B cell (primary cell): ENCODE measurements around the gene TMC2.

Source experiments
- EZH2 ChIP-seq: IDR thresholded peaks from 2 replicates; pipeline ENCODE4 v1.6.1; 2012; ENCODE audit warnings: borderline replicate concordance, low read depth, mild to moderate bottlenecking, moderate library complexity, low read length; ENCODE audit not compliant: insufficient read depth, poor library complexity, severe bottlenecking
- TF ChIP-seq, protein P1 (sequence below): fragments of 200-600 bp; IDR thresholded peaks from one replicate; pipeline ENCODE4 v1.8.0; 2022; ENCODE audit warnings: antibody characterized with exemption, mild to moderate bottlenecking

GRCh38 chr20:2690718-2691117, 154.3 kb downstream of the TMC2 start:
- TF ChIP-seq, protein P1, sequence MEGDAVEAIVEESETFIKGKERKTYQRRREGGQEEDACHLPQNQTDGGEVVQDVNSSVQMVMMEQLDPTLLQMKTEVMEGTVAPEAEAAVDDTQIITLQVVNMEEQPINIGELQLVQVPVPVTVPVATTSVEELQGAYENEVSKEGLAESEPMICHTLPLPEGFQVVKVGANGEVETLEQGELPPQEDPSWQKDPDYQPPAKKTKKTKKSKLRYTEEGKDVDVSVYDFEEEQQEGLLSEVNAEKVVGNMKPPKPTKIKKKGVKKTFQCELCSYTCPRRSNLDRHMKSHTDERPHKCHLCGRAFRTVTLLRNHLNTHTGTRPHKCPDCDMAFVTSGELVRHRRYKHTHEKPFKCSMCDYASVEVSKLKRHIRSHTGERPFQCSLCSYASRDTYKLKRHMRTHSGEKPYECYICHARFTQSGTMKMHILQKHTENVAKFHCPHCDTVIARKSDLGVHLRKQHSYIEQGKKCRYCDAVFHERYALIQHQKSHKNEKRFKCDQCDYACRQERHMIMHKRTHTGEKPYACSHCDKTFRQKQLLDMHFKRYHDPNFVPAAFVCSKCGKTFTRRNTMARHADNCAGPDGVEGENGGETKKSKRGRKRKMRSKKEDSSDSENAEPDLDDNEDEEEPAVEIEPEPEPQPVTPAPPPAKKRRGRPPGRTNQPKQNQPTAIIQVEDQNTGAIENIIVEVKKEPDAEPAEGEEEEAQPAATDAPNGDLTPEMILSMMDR = no peak
- TF ChIP-seq EZH2 = no peak
